PC-9 (cell line): ENCODE measurements around the gene MT1B.

Experiments used
- CTCF ChIP-seq: fragments of 200-600 bp; sonication (generic); conservative IDR thresholded peaks from 2 replicates; pipeline ENCODE4 v1.6.1; 2017; ENCODE audit warnings: mixed run types, antibody characterized with exemption, mild to moderate bottlenecking, moderate library complexity
- EZH2 ChIP-seq: fragments of 200-600 bp; sonication (generic); IDR thresholded peaks from 2 replicates; pipeline ENCODE4 v1.8.0; 2017; ENCODE audit warnings: antibody characterized with exemption, low read depth

GRCh38 chr16:56700195-56700594 is 48.5 kb downstream of the MT1B start:
- TF ChIP-seq CTCF (no peak), EZH2 (no peak)
